ENCODE results near the gene ARL15.

GRCh38 chr5:54341971-54342370 lies 31.6 kb upstream of the ARL15 start:
- TF ChIP-seq REST (IDR thresholded peaks at IDR 0.05; ENCODE audit: low read depth) (no peak), RAD21 (IDR thresholded peaks at IDR 0.05; ENCODE audit: low read depth) (no peak), EP300 (IDR thresholded peaks at IDR 0.05; ENCODE audit: borderline replicate concordance) (no peak)

Data from Ishikawa (cell line).